CD4-positive, alpha-beta T cell (primary cell): ENCODE results near the gene HIPK2. TPM values are rescaled to one million over a fixed set of nuclear protein-coding genes. Genes with fewer than 3 reads are reported as not detected.

Experiments
- ATAC-seq: fragments of 200-7000 bp; cut with Tn5 transposase; one replicate; pipeline ENCODE4 v1.10.0; 2022; ENCODE audit warnings: mild to moderate bottlenecking; ENCODE audit not compliant: poor library complexity
- CTCF ChIA-PET: fragments of 350-600 bp; sonication (Branson Sonifier 250); formaldehyde crosslinking; loops from one replicate; lab custom pipeline; 2021; ENCODE audit warnings: antibody characterized with exemption, inconsistent platforms; lab: Charles Lee
- POLR2A ChIA-PET: fragments of 350-600 bp; sonication (Branson Sonifier 250); formaldehyde crosslinking; loops from one replicate; lab custom pipeline; 2021; ENCODE audit warnings: antibody characterized with exemption, inconsistent platforms; lab: Charles Lee
- DNase-seq, 14 experiments: peaks; one replicate each; pipeline ENCODE4 v3.0.0-alpha.2; 2013 to 2020; ENCODE audit warnings: mixed read lengths in 2 of 14
- H3K27ac ChIP-seq, 2 donors: one replicate each; pipeline versions ENCODE4 v1.5.1 to v1.7.0; 2013; ENCODE audit warnings: low read length in 2 of 2, low read depth in 1 of 2, mild to moderate bottlenecking in 1 of 2
- H3K27me3 ChIP-seq, 2 experiments: 1 replicate in 1 of 2; 2 replicates in 1 of 2; pipeline versions ENCODE4 v1.6.1 to v1.7.0; 2013; ENCODE audit warnings: low read length in 2 of 2, control low read depth in 1 of 2, mild to moderate bottlenecking in 1 of 2, moderate library complexity in 1 of 2; ENCODE audit not compliant: insufficient read depth in 2 of 2, control insufficient read depth in 1 of 2
- H3K36me3 ChIP-seq: one replicate; pipeline ENCODE4 v1.6.1; 2013; ENCODE audit warnings: low read length, control low read depth; ENCODE audit not compliant: insufficient read depth
- H3K4me1 ChIP-seq: one replicate; pipeline ENCODE4 v1.6.1; 2013; ENCODE audit warnings: low read length, control low read depth; ENCODE audit not compliant: insufficient read depth
- H3K4me3 ChIP-seq: one replicate; pipeline ENCODE4 v1.5.1; 2013; ENCODE audit warnings: mild to moderate bottlenecking, low read length, moderate library complexity
- H3K9me3 ChIP-seq, 2 experiments: 1 replicate in 1 of 2; 2 replicates in 1 of 2; pipeline versions ENCODE4 v1.6.1 to v1.7.0; 2013; ENCODE audit warnings: low read length in 2 of 2, mild to moderate bottlenecking in 2 of 2, control low read depth in 1 of 2, moderate library complexity in 1 of 2; ENCODE audit not compliant: control insufficient read depth in 1 of 2, insufficient read depth in 1 of 2
- H3K27ac Mint-ChIP-seq: one replicate; pipeline ENCODE4 v1.8.0; 2020; ENCODE audit warnings: mixed read lengths
- H3K27me3 Mint-ChIP-seq: one replicate; pipeline ENCODE4 v1.8.0; 2021; ENCODE audit warnings: mixed read lengths
- H3K36me3 Mint-ChIP-seq: one replicate; pipeline ENCODE4 v1.8.0; 2021; ENCODE audit warnings: low read depth, mixed read lengths
- H3K4me1 Mint-ChIP-seq: one replicate; pipeline ENCODE4 v1.8.0; 2021; ENCODE audit warnings: low read depth, mixed read lengths
- H3K4me3 Mint-ChIP-seq: one replicate; pipeline ENCODE4 v1.8.0; 2020; ENCODE audit warnings: mild to moderate bottlenecking, mixed read lengths
- H3K9me3 Mint-ChIP-seq: one replicate; pipeline ENCODE4 v1.8.0; 2020; ENCODE audit warnings: mixed read lengths
- intact Hi-C, 2 experiments: fragments of 100-400 bp; cut with DNase I in 1 of 2; cut with micrococcal nuclease in 1 of 2; formaldehyde crosslinking; loops; one replicate each; pipeline versions ENCODE4 v1.15.1 to v1.9.0; 2023 to 2025; cut with DNase I, micrococcal nuclease
- total RNA-seq, 174 experiments: library from RNA in 2 of 174; stranded (reverse) in 2 of 174; gene quantifications; one replicate each; pipeline ENCODE4 v1.2.3 and lab custom pipeline; 2021 to 2026
- TF ChIP-seq, protein P1 (sequence below): fragments of 200-600 bp; IDR thresholded peaks from one replicate; pipeline ENCODE4 v1.8.0; 2022; ENCODE audit warnings: antibody characterized with exemption, mild to moderate bottlenecking

HIPK2 gene
- total RNA-seq, 2 experiments from 2014 or later, result 36.5 to 37.0 TPM

DNA sequence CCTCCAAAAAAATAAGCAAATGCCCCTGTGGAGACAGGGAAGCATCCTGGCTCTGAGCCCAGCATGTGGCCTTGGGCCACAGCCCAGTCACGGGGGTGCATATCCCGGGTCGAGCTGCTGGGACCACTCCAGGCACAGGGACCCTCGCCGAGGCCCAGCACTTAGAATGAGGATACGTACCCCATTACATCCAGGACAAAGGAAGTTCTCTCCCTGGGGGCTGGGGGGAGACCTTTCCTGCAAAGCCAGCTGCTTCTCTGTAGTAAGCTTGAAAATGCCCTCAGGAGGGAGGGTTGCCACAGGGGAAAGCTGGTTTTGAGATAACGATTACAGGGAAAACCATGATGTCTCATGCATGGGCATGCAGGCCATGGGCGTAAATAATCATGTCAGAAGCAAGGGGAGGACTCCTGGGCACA, 75.5 kb downstream of the HIPK2 start:
- no peaks in the 10 kb centered on the region for H3K9me3 ChIP-seq
- ChIA-PET CTCF (no interaction called here), POLR2A (no interaction called here)
- Mint-ChIP-seq H3K27me3 (no peaks in the 10 kb centered on the region), H3K27ac (no peak overlapping the region), H3K36me3 (peaks cover 53% of the 10 kb centered on the region), H3K4me1 (peaks cover 38% of the 10 kb centered on the region), H3K4me3 (no peak overlapping the region), H3K9me3 (no peaks in the 10 kb centered on the region)
- no peak overlapping the region for H3K4me3 ChIP-seq
- H3K27me3 ChIP-seq, result no peaks in the 10 kb centered on the region
- peaks cover 19% of the 10 kb centered on the region for H3K36me3 ChIP-seq
- ATAC-seq (no peak), DNase-seq (no peak)
- intact Hi-C loops, result no loop called here
- H3K27ac ChIP-seq, result no peak overlapping the region
- peaks cover 3% of the 10 kb centered on the region for H3K4me1 ChIP-seq
- TF ChIP-seq, protein P1, sequence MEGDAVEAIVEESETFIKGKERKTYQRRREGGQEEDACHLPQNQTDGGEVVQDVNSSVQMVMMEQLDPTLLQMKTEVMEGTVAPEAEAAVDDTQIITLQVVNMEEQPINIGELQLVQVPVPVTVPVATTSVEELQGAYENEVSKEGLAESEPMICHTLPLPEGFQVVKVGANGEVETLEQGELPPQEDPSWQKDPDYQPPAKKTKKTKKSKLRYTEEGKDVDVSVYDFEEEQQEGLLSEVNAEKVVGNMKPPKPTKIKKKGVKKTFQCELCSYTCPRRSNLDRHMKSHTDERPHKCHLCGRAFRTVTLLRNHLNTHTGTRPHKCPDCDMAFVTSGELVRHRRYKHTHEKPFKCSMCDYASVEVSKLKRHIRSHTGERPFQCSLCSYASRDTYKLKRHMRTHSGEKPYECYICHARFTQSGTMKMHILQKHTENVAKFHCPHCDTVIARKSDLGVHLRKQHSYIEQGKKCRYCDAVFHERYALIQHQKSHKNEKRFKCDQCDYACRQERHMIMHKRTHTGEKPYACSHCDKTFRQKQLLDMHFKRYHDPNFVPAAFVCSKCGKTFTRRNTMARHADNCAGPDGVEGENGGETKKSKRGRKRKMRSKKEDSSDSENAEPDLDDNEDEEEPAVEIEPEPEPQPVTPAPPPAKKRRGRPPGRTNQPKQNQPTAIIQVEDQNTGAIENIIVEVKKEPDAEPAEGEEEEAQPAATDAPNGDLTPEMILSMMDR, result no peak

GRCh38 chr7:139701908-139702307, 75.9 kb downstream of the HIPK2 start:
- CTCF ChIA-PET, result no interaction called here
- no peak for ATAC-seq
- H3K4me3 Mint-ChIP-seq, result no peak overlapping the region
- H3K4me3 ChIP-seq, result no peak overlapping the region
- no peak overlapping the region for H3K27ac Mint-ChIP-seq
- no peaks in the 10 kb centered on the region for H3K27me3 Mint-ChIP-seq
- no peaks in the 10 kb centered on the region for H3K27me3 ChIP-seq
- peaks cover 19% of the 10 kb centered on the region for H3K36me3 ChIP-seq
- H3K9me3 Mint-ChIP-seq, result no peaks in the 10 kb centered on the region
- H3K4me1 Mint-ChIP-seq, result peaks cover 43% of the 10 kb centered on the region
- TF ChIP-seq, protein P1, result no peak
- POLR2A ChIA-PET, result no interaction called here
- H3K27ac ChIP-seq, result no peak overlapping the region
- DNase-seq, result no peak
- intact Hi-C loops, result no loop called here
- peaks cover 6% of the 10 kb centered on the region for H3K4me1 ChIP-seq
- no peaks in the 10 kb centered on the region for H3K9me3 ChIP-seq
- H3K36me3 Mint-ChIP-seq, result peaks cover 56% of the 10 kb centered on the region

GRCh38 chr7:139700505-139701235, 77.1 kb downstream of the HIPK2 start:
- H3K4me1 Mint-ChIP-seq, result peaks cover 49% of the 10 kb centered on the region
- POLR2A ChIA-PET, result no interaction called here
- no peaks in the 10 kb centered on the region for H3K27me3 Mint-ChIP-seq
- H3K27ac ChIP-seq, result no peak overlapping the region
- no peak overlapping the region for H3K4me3 ChIP-seq
- intact Hi-C loops, result no loop called here
- CTCF ChIA-PET, result no interaction called here
- H3K36me3 ChIP-seq, result peaks cover 18% of the 10 kb centered on the region
- H3K36me3 Mint-ChIP-seq, result peaks cover 57% of the 10 kb centered on the region
- peaks cover 11% of the 10 kb centered on the region for H3K4me1 ChIP-seq
- H3K27me3 ChIP-seq, result no peaks in the 10 kb centered on the region
- ATAC-seq (no peak), DNase-seq (no peak)
- no peak overlapping the region for H3K4me3 Mint-ChIP-seq
- no peak overlapping the region for H3K27ac Mint-ChIP-seq
- TF ChIP-seq, protein P1, result no peak
- H3K9me3 ChIP-seq, result no peaks in the 10 kb centered on the region
- no peaks in the 10 kb centered on the region for H3K9me3 Mint-ChIP-seq
